ENCODE data around the gene SULT2B1.

Gene SULT2B1

GRCh38 chr19:48617146-48617937, 65.4 kb downstream of the SULT2B1 start:
- peaks cover 25% of the 10 kb centered on the region for H3K4me1 ChIP-seq
- H3K9me3 ChIP-seq: no peaks in the 10 kb centered on the region
- in situ Hi-C loops (cut with MboI; ENCODE audit: low sequenced_read_pairs): no loop called here
- peak overlapping the region; percentile 96 for H3K4me3 ChIP-seq
- H3K36me3 ChIP-seq (replicated peaks): peaks cover 44% of the 10 kb centered on the region
- no peaks in the 10 kb centered on the region for H3K27me3 ChIP-seq (ENCODE audit: low read depth)
- peak in 1 of 2 experiments; percentile 29 for DNase-seq (ENCODE audit: low spot score in 2 of 2)

- in situ Hi-C loops (cut with MboI; ENCODE audit: low sequenced_read_pairs): no loop called here
- no peak for DNase-seq (ENCODE audit: low spot score in 2 of 2)
- peak overlapping the region; percentile 96 for H3K4me3 ChIP-seq
- H3K36me3 ChIP-seq (replicated peaks): peaks cover 44% of the 10 kb centered on the region
- H3K9me3 ChIP-seq: no peaks in the 10 kb centered on the region
- peaks cover 28% of the 10 kb centered on the region for H3K4me1 ChIP-seq
- H3K27me3 ChIP-seq (ENCODE audit: low read depth): no peaks in the 10 kb centered on the region
Observed at GRCh38 chr19:48618278-48618915, 66.4 kb downstream of the SULT2B1 start.

GRCh38 chr19:48618916-48619691, 67.1 kb downstream of the SULT2B1 start, which contains the start of the genes RPL18 and SPHK2:
RPL18 (minus strand) TSS chr19:48619178; CDS start chr19:48619143, 35 bp downstream.
SPHK2 (plus strand) TSS chr19:48619506; CDS start chr19:48620515, 1,009 bp downstream.
- in situ Hi-C loops (cut with MboI; ENCODE audit: low sequenced_read_pairs): no loop called here
- Histone ChIP-seq H3K9me3 (no peaks in the 10 kb centered on the region), H3K4me1 (peaks cover 33% of the 10 kb centered on the region)

GRCh38 chr19:48619692-48620585, 68.0 kb downstream of the SULT2B1 start:
- H3K9me3 ChIP-seq: no peaks in the 10 kb centered on the region
- H3K36me3 ChIP-seq (replicated peaks): peaks cover 39% of the 10 kb centered on the region
- peaks cover 30% of the 10 kb centered on the region for H3K4me1 ChIP-seq
- H3K27me3 ChIP-seq (ENCODE audit: low read depth): no peaks in the 10 kb centered on the region
- H3K4me3 ChIP-seq: peak overlapping the region; percentile 96
- no peak for DNase-seq (ENCODE audit: low spot score in 2 of 2)
- in situ Hi-C loops (cut with MboI; ENCODE audit: low sequenced_read_pairs): no loop called here

More at GRCh38 chr19:48618916-48619691, 67.1 kb downstream of the SULT2B1 start, which contains the start of the genes RPL18 and SPHK2:
- no peaks in the 10 kb centered on the region for H3K27me3 ChIP-seq (ENCODE audit: low read depth)
- H3K4me3 ChIP-seq: peak within 1 kb of the TSS; percentile 96
- DNase-seq (ENCODE audit: low spot score in 2 of 2): peak; percentile 97 to 98
- H3K36me3 ChIP-seq (replicated peaks): peaks cover 44% of the 10 kb centered on the region

- Histone ChIP-seq H3K4me1 (peaks cover 23% of the 10 kb centered on the region), H3K4me3 (peak overlapping the region; percentile 49), H3K27me3 (ENCODE audit: low read depth) (no peaks in the 10 kb centered on the region), H3K9me3 (no peaks in the 10 kb centered on the region), H3K36me3 (replicated peaks) (peaks cover 6% of the 10 kb centered on the region)
- no peak for DNase-seq (ENCODE audit: low spot score in 2 of 2)
- in situ Hi-C loops (cut with MboI; ENCODE audit: low sequenced_read_pairs): no loop called here
Observed at GRCh38 chr19:48623556-48624066, 71.6 kb downstream of the SULT2B1 start.

- in situ Hi-C loops (cut with MboI; ENCODE audit: low sequenced_read_pairs): no loop called here
- DNase-seq (ENCODE audit: low spot score in 2 of 2): peak; percentile 95 to 100
- Histone ChIP-seq H3K36me3 (replicated peaks) (peaks cover 4% of the 10 kb centered on the region), H3K4me3 (peak overlapping the region; percentile 49), H3K27me3 (ENCODE audit: low read depth) (no peaks in the 10 kb centered on the region), H3K4me1 (peaks cover 23% of the 10 kb centered on the region), H3K9me3 (no peaks in the 10 kb centered on the region)
Observed at GRCh38 chr19:48624067-48624594, 72.2 kb downstream of the SULT2B1 start.

GRCh38 chr19:48624791-48625723, 73.1 kb downstream of the SULT2B1 start:
- Histone ChIP-seq H3K4me1 (peaks cover 17% of the 10 kb centered on the region), H3K4me3 (peak overlapping the region; percentile 49), H3K27me3 (ENCODE audit: low read depth) (no peaks in the 10 kb centered on the region), H3K36me3 (replicated peaks) (peaks cover 12% of the 10 kb centered on the region), H3K9me3 (no peaks in the 10 kb centered on the region)
- DNase-seq (ENCODE audit: low spot score in 2 of 2): peak in 1 of 2 experiments; percentile 55
- in situ Hi-C loops (cut with MboI; ENCODE audit: low sequenced_read_pairs): no loop called here

- Histone ChIP-seq H3K4me1 (peaks cover 15% of the 10 kb centered on the region), H3K36me3 (replicated peaks) (peaks cover 20% of the 10 kb centered on the region), H3K27me3 (ENCODE audit: low read depth) (no peaks in the 10 kb centered on the region), H3K9me3 (no peaks in the 10 kb centered on the region), H3K4me3 (no peak overlapping the region)
- no peak for DNase-seq (ENCODE audit: low spot score in 2 of 2)
- in situ Hi-C loops (cut with MboI; ENCODE audit: low sequenced_read_pairs): no loop called here
Observed at GRCh38 chr19:48625891-48626327, 73.9 kb downstream of the SULT2B1 start.

- Histone ChIP-seq H3K36me3 (replicated peaks) (peaks cover 30% of the 10 kb centered on the region), H3K4me3 (no peak overlapping the region), H3K4me1 (peaks cover 15% of the 10 kb centered on the region), H3K27me3 (ENCODE audit: low read depth) (no peaks in the 10 kb centered on the region), H3K9me3 (no peaks in the 10 kb centered on the region)
- no peak for DNase-seq (ENCODE audit: low spot score in 2 of 2)
- in situ Hi-C loops (cut with MboI; ENCODE audit: low sequenced_read_pairs): no loop called here
Observed at GRCh38 chr19:48627201-48627864, 75.4 kb downstream of the SULT2B1 start.

- DNase-seq (ENCODE audit: low spot score in 2 of 2): no peak
- H3K4me1 ChIP-seq: peaks cover 15% of the 10 kb centered on the region
- H3K36me3 ChIP-seq (replicated peaks): peaks cover 36% of the 10 kb centered on the region
- no peaks in the 10 kb centered on the region for H3K9me3 ChIP-seq
- H3K4me3 ChIP-seq: no peak overlapping the region
- in situ Hi-C loops (cut with MboI; ENCODE audit: low sequenced_read_pairs): no loop called here
- H3K27me3 ChIP-seq (ENCODE audit: low read depth): no peaks in the 10 kb centered on the region
Observed at GRCh38 chr19:48627865-48628314, 75.9 kb downstream of the SULT2B1 start.
